ENCODE data around the gene EDAR.

Gene EDAR

GRCh38 chr2:108911807-108912628 lies 77.0 kb downstream of the EDAR start:
- in situ Hi-C loops (cut with MboI; ENCODE audit: low sequenced_read_pairs): no loop called here

- in situ Hi-C loops (cut with MboI; ENCODE audit: low sequenced_read_pairs): no loop called here
These were observed 77.6 kb downstream of the EDAR start for GRCh38 chr2:108911401-108911800.

DNA sequence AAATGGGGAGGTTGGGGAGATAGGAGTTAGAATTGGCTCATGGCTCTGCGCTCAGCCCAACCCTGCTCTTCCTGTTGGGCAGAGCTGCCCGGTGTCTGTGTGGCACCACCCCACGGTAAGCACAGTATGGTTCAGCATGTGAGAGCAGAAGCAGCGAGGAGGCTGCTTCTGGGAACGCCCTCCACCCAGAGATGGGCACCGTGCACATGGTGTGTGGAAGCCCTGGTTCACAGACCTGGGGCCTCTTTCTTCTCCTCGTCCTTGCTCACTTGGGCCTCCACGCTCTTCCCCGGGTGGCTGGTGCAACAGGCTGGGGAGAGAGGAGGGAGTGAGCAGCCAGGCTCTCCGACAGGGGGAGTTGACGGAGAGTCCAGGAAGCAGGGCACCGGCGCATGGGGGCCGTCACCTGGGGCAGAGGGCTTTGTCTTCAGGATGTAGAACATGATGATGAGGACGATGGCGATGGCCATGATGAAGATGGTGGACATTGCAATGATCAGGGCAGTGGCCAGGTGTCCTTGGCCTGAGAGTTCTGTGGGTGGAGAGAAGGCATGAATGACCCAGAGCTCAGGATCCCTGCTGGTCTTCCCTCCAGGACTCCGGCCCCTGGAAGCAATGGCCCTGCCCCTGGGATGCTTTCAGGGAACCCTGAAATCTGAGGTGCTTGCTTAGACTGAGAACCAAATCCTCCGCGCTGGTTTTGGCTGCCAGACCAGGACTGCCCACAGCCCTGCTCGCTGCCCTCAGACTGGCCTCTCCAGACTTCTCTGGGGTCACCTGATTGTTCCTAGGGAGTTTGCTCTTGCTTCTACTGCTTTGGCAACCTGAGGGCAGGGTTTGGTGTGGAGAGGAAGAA lies 78.3 kb downstream of the EDAR start:
- in situ Hi-C loops (cut with MboI; ENCODE audit: low sequenced_read_pairs): no loop called here

DNA sequence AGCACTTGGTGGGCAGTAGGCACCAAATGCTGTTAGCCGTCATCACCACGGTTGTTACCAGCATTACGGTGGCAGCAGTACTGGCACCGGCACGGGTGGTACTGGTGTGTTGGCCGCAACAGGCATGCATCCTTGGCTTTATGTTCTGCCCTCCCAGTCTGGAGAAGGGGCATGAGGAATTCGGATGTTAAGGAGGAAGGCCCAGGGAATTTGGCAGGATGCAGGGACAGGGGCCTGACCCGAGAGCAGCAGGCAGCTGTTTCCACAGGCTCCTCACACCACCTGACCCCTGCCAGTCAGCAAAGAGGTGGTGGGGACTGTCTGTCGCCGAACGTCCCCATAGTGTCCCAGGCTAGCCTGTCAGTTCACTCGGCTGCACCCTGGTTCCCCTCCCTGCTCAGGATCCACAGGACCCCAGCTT lies 79.0 kb downstream of the EDAR start:
- in situ Hi-C loops (cut with MboI; ENCODE audit: low sequenced_read_pairs): no loop called here

GRCh38 chr2:108909275-108909823 lies 79.7 kb downstream of the EDAR start:
- in situ Hi-C loops (cut with MboI; ENCODE audit: low sequenced_read_pairs): no loop called here

DNA sequence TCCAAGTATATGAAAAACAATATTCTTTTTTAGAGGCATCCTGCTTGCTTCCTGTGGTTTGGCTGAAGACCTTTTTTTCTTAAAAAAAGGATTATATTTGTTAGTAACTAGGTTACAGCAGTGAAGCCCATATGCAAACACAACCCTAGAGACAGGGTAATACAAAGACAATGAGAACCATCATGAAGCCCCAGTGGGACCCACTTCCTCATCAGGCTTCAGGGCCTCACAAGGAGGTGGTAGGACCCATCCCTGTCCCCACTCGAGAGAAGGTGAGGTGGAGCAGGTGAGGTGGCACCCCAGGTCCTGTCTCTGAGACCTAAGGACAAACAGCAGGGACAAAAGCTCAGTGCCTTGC lies 80.3 kb downstream of the EDAR start:
- in situ Hi-C loops (cut with MboI; ENCODE audit: low sequenced_read_pairs): no loop called here

DNA sequence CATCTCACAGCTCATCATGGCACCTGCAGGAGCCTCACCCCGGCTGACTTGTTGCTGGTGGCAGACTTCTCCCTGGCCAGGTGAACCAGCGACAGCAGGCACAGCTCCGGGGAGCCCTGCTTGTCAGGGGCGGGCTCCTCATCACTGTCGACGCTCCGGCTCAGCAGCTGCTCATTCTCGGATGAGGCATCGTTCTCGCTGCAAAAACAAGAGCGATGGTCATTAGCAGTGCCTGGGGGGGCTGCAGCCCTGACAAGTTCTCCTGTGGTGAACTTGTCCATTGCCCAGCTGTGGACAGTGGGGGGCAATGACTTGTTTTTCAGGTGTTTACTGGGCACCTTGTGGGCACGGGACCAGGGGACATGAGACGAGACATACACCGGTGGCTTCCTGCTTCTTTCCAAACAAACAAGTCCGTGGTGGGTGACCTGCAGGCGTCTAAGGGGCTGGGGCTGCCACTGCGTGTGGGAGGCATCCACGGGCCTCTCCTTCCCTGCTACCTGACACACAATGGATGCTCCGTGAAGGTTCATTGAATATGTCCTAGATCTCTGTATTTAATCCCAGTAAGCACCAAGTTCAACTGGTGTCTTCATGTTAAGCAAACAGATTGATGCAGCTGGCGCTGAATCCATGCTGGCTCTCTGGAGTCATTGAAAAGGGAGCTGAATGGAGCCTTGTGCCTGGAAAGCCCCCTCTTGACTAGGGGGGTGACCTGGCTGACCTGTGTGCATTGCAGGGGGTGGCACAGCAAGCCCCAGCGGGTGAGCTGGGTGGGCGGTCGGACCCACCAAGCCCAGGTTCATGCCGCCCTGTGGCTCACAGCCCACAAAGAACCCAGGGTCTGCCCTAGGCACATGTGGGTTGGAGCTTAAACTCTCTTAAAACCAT lies 81.0 kb downstream of the EDAR start:
- in situ Hi-C loops (cut with MboI; ENCODE audit: low sequenced_read_pairs): no loop called here

GRCh38 chr2:108906403-108907077 lies 82.5 kb downstream of the EDAR start:
- in situ Hi-C loops (cut with MboI; ENCODE audit: low sequenced_read_pairs): no loop called here

- in situ Hi-C loops (cut with MboI; ENCODE audit: low sequenced_read_pairs): no loop called here
These were observed 83.1 kb downstream of the EDAR start for GRCh38 chr2:108905906-108906305.

DNA sequence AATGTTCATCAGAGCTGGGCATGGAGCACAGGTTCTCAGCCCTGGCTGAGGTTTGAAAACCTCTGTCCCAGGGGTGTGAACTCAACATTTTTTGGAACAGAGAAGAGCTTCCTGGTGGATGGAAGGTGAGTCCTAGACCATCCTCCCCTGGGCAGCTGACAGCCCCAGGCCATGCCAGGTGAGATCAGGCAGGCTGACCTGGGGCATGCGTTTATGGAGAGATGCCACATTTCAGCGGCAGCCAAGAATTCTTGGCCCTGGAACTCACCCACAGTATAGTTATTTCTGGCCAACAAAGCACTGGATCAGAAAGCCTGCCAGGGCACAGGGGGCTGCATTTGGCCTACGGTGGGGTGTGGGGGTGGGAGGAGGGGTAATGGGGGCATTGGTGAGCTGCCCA lies 83.8 kb downstream of the EDAR start:
- in situ Hi-C loops (cut with MboI; ENCODE audit: low sequenced_read_pairs): no loop called here

- in situ Hi-C loops (cut with MboI; ENCODE audit: low sequenced_read_pairs): no loop called here
These were observed 84.3 kb downstream of the EDAR start for GRCh38 chr2:108904680-108905079.

GRCh38 chr2:108898315-108899082 lies 90.5 kb downstream of the EDAR start:
- in situ Hi-C loops (cut with MboI; ENCODE audit: low sequenced_read_pairs): no loop called here

GRCh38 chr2:108896741-108897140 lies 92.3 kb downstream of the EDAR start:
- in situ Hi-C loops (cut with MboI; ENCODE audit: low sequenced_read_pairs): no loop called here

GRCh38 chr2:108895188-108895587 lies 93.8 kb downstream of the EDAR start:
- in situ Hi-C loops (cut with MboI; ENCODE audit: low sequenced_read_pairs): no loop called here

GRCh38 chr2:108894766-108895165 lies 94.3 kb downstream of the EDAR start:
- in situ Hi-C loops (cut with MboI; ENCODE audit: low sequenced_read_pairs): no loop called here

- in situ Hi-C loops (cut with MboI; ENCODE audit: low sequenced_read_pairs): no loop called here
These were observed 95.7 kb downstream of the EDAR start for GRCh38 chr2:108893277-108893676.

DNA sequence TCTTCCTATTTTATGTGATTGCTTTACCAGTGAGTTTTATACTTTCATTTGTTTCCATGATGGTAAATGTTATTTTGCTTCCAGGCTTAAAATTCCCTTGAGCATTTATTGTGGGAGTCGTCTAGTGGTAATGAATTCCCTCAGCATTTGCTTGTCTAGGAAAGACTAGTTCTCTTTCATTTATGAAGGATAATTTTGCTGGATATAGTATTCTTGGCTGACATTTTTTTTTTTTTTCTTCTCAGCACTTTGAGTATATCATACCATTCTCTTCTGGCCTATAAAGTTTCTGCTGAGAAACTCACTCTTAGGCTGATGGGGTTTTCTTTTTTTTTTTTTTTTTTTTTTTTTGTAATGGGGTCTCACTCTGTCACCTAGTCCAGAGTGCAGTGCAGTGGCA lies 99.1 kb downstream of the EDAR start:
- in situ Hi-C loops (cut with MboI; ENCODE audit: low sequenced_read_pairs): no loop called here

DNA sequence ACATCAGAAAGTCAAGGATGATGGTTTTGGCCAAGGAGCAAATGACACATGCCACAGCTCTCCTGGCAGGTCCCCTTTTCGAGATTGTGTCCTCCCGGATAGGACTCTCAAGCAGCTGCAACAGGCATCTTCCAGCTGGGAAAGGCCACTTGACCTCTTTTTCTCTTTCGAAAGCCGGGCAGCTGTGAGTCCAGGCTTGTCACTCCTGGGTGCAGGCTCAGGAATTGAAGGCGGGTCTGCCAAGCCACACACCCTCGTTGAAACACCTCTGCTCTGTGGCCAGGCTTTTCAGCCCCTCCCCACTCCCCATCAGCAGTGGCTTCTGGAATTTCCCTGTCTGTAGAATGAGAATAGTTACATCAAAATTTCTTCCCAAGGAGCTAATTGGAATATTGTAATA lies 104.4 kb downstream of the EDAR start:
- in situ Hi-C loops (cut with MboI; ENCODE audit: low sequenced_read_pairs): no loop called here

- in situ Hi-C loops (cut with MboI; ENCODE audit: low sequenced_read_pairs): no loop called here
These were observed 110.7 kb downstream of the EDAR start for GRCh38 chr2:108878276-108878675.

DNA sequence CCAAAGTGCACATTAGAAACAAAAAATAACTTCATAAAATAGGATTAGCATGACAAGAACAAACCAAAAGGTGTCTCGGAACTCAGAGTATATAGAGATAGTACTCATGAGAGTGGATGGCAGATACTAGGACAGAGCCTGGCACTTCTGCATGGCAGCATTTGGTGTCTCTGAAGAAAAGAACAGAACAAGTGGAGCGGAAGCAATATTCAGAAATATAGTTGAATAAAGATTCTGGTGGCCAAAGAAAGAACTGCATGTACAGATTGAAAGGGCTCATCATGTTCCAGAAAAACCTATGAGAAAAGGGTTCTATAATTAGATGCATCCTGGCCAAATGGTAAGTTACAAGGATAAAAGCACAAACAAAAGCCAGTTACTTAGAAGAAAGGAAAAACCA lies 111.5 kb downstream of the EDAR start:
- in situ Hi-C loops (cut with MboI; ENCODE audit: low sequenced_read_pairs): no loop called here
